HL-60 (cell line): ENCODE results near the gene APBB2.

Source experiments
- CTCF ChIP-seq: IDR thresholded peaks from one replicate; pipeline ENCODE4 v1.5.1; 2011; ENCODE audit warnings: low read length, control low read depth, inconsistent platforms; ENCODE audit not compliant: insufficient read depth
- GABPA ChIP-seq: IDR thresholded peaks from 2 replicates; pipeline ENCODE4 v1.6.1; 2012; ENCODE audit warnings: low read depth

- TF ChIP-seq CTCF (no peak), GABPA (no peak)
Measured at GRCh38 chr4:41145571-41146078, 68.7 kb downstream of the APBB2 start.
